ENCODE data around the gene CCDC83.

DNA sequence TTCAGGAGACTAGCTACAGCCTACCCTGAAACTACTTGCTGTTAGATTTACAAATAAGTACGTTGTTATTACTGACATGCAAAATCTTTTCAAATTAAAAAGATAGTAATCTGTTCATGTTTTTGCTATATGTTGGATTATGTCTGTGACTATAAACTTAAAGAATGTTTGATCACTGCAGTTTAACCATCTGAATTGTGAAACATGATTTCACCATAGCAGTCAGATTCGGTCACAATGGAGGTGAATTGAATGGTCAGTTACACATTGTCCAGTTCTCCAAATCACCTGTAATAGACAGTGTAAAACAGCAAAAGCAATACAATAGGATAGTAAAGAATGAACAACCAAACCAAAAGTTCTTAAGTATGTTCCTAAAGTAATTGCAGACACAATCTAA, 43.3 kb downstream of the CCDC83 start:
- TF ChIP-seq, protein P1, sequence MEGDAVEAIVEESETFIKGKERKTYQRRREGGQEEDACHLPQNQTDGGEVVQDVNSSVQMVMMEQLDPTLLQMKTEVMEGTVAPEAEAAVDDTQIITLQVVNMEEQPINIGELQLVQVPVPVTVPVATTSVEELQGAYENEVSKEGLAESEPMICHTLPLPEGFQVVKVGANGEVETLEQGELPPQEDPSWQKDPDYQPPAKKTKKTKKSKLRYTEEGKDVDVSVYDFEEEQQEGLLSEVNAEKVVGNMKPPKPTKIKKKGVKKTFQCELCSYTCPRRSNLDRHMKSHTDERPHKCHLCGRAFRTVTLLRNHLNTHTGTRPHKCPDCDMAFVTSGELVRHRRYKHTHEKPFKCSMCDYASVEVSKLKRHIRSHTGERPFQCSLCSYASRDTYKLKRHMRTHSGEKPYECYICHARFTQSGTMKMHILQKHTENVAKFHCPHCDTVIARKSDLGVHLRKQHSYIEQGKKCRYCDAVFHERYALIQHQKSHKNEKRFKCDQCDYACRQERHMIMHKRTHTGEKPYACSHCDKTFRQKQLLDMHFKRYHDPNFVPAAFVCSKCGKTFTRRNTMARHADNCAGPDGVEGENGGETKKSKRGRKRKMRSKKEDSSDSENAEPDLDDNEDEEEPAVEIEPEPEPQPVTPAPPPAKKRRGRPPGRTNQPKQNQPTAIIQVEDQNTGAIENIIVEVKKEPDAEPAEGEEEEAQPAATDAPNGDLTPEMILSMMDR (IDR thresholded peaks at IDR 0.05): no peak
- TF ChIP-seq POLR2A (IDR thresholded peaks at IDR 0.05): no peak

Measured in heart left ventricle (tissue), 13 donors.